Kidney (tissue), 14 donors: ENCODE measurements around the gene PALD1. TPM values are rescaled to one million over a fixed set of nuclear protein-coding genes. Genes with fewer than 3 reads are reported as not detected.

Experiments used
- DNase-seq, 5 donors: peaks; one replicate each; pipeline ENCODE4 v3.0.0-alpha.2; 2013 to 2020
- FAIRE-seq: peaks from 2 replicates; lab custom pipeline; 2012; peaks lifted over from hg19 to GRCh38; lab: Jason Lieb, UNC
- H3K27ac ChIP-seq, 2 donors: one replicate each; pipeline ENCODE4 v1.7.0; 2013; ENCODE audit warnings: low read depth in 2 of 2, low read length in 2 of 2, inconsistent platforms in 1 of 2
- H3K27me3 ChIP-seq: one replicate; pipeline ENCODE4 v1.7.1; 2013; ENCODE audit warnings: low read length, inconsistent platforms; ENCODE audit not compliant: control insufficient read depth, insufficient read depth
- H3K36me3 ChIP-seq, 3 donors: one replicate each; pipeline versions ENCODE4 v1.7.0 to v1.7.1; 2013; ENCODE audit warnings: low read length in 3 of 3, control low read depth in 1 of 3, inconsistent platforms in 1 of 3; ENCODE audit not compliant: insufficient read depth in 3 of 3, control insufficient read depth in 2 of 3
- H3K4me1 ChIP-seq, 3 donors: one replicate each; pipeline versions ENCODE4 v1.7.0 to v1.7.1; 2013; ENCODE audit warnings: low read length in 3 of 3, inconsistent platforms in 1 of 3, low read depth in 1 of 3; ENCODE audit not compliant: control insufficient read depth in 2 of 3, insufficient read depth in 2 of 3
- H3K4me3 ChIP-seq, 3 donors: one replicate each; pipeline versions ENCODE4 v1.7.0 to v1.8.1; 2013; ENCODE audit warnings: low read length in 3 of 3, control low read depth in 1 of 3, inconsistent platforms in 1 of 3
- H3K9ac ChIP-seq, 3 donors: one replicate each; pipeline versions ENCODE4 v1.7.0 to v1.7.1; 2013; ENCODE audit warnings: low read length in 3 of 3, control low read depth in 1 of 3, inconsistent platforms in 1 of 3
- H3K9me3 ChIP-seq, 3 donors: one replicate each; pipeline versions ENCODE4 v1.7.0 to v1.7.1; 2013; ENCODE audit warnings: low read length in 3 of 3, control low read depth in 1 of 3, inconsistent platforms in 1 of 3; ENCODE audit not compliant: control insufficient read depth in 2 of 3, insufficient read depth in 1 of 3
- CTCF ChIP-seq: IDR thresholded peaks from 3 replicates; pipeline ENCODE4 v1.5.1; 2012; ENCODE audit warnings: mild to moderate bottlenecking, moderate library complexity, borderline replicate concordance; ENCODE audit not compliant: insufficient read depth; ENCODE audit errors: extremely low read depth
- intact Hi-C: fragments of 100-400 bp; cut with DNase I; formaldehyde crosslinking; loops from one replicate; pipeline ENCODE4 v1.11.1; 2022
- polyA plus RNA-seq: library from polyadenylated mRNA; stranded (reverse); fragments of 350-450 nt; fragmentation: Illumina TruSeq; extraction: RNeasy Lipid Tissue Mini Kit (QIAGEN cat#74804); gene quantifications from one replicate; pipeline ENCODE4 v1.2.3, GENCODE V29; 2014; ENCODE audit warnings: low read depth, low replicate concordance; ENCODE audit not compliant: insufficient read depth
- total RNA-seq: library from RNA; stranded (reverse); fragmentation: NEBNext Ultra II Directional; extraction: Animal tissue kit (Norgen Biotek cat#: 25700); gene quantifications from one replicate; pipeline ENCODE4 v1.2.1, GENCODE V29; 2021
- donor health status: control.
- donor health status: control.
- donor health status: control.
- donor health status: control.
- donor health status: control.
- donor health status: DM: yes; HTN: yes; CAD: no.
- donor health status: Normal renal cell carcinoma (clear cell type).

The PALD1 gene
- total and polyA plus RNA-seq, 2 donors from 2014 or later, result 3.0 to 14.4 TPM

- Histone ChIP-seq H3K9me3 (no peaks in the 10 kb centered on the region), H3K4me1 (peaks cover 0 to 12% (median 0%) of the 10 kb centered on the region in 3 donors), H3K27me3 (no peaks in the 10 kb centered on the region), H3K4me3 (no peak overlapping the region), H3K27ac (no peak overlapping the region), H3K9ac (no peak overlapping the region), H3K36me3 (no peaks in the 10 kb centered on the region)
- DNase-seq (no peak), FAIRE-seq (no peak)
- intact Hi-C loops, result no loop called here
- TF ChIP-seq CTCF, result no peak
Measured at GRCh38 chr10:70475661-70476060, 2.9 kb upstream of the PALD1 start.

GRCh38 chr10:70476249-70477035 is 2.1 kb upstream of the PALD1 start:
- H3K27ac ChIP-seq, result no peak overlapping the region
- intact Hi-C loops, result no loop called here
- TF ChIP-seq CTCF, result no peak
- H3K4me1 ChIP-seq, result peaks cover 0 to 12% (median 0%) of the 10 kb centered on the region in 3 donors
- H3K27me3 ChIP-seq, result no peaks in the 10 kb centered on the region
- no peak overlapping the region for H3K9ac ChIP-seq
- DNase-seq (no peak), FAIRE-seq (no peak)
- no peaks in the 10 kb centered on the region for H3K36me3 ChIP-seq
- no peaks in the 10 kb centered on the region for H3K9me3 ChIP-seq
- H3K4me3 ChIP-seq, result no peak overlapping the region

GRCh38 chr10:70477661-70478162 is 855 bp upstream of the PALD1 start:
- DNase-seq, result peak in 3 of 5 donors; percentile 68 to 83 (median 81)
- Histone ChIP-seq H3K9ac (no peak overlapping the region), H3K4me3 (peak overlapping the region in 1 of 3 donors; percentile 47), H3K36me3 (no peaks in the 10 kb centered on the region), H3K27me3 (no peaks in the 10 kb centered on the region), H3K4me1 (peaks cover 0 to 18% (median 0%) of the 10 kb centered on the region in 3 donors), H3K9me3 (no peaks in the 10 kb centered on the region), H3K27ac (no peak overlapping the region)
- no peak for TF ChIP-seq CTCF
- no peak for FAIRE-seq
- intact Hi-C loops, result no loop called here
